Smooth muscle cell (in vitro differentiated cells): Measurements from ENCODE around the gene KY. TPM values are rescaled to one million over a fixed set of nuclear protein-coding genes. Genes with fewer than 3 reads are reported as not detected.

Source experiments
- DNase-seq: peaks from one replicate; lab custom pipeline; 2025; ENCODE audit not compliant: unreplicated experiment; lab: John Stamatoyannopoulos, UW
- H2AFZ ChIP-seq: fragments of 200-600 bp; sonication (generic); 2 replicates; pipeline ENCODE4 v1.6.0; 2016; ENCODE audit warnings: antibody characterized with exemption, low read depth, mild to moderate bottlenecking
- H3F3A ChIP-seq: fragments of 200-600 bp; sonication (generic); 2 replicates; pipeline ENCODE4 v1.6.0; 2017; ENCODE audit warnings: antibody characterized with exemption, low read depth
- H3K27ac ChIP-seq: fragments of 200-600 bp; sonication (generic); 2 replicates; pipeline ENCODE4 v1.5.1; 2016; ENCODE audit warnings: low read depth, mild to moderate bottlenecking
- H3K27me3 ChIP-seq: fragments of 200-600 bp; sonication (generic); 2 replicates; pipeline ENCODE4 v1.6.1; 2016; ENCODE audit warnings: low read depth, mild to moderate bottlenecking
- H3K36me3 ChIP-seq: fragments of 200-600 bp; sonication (generic); 2 replicates; pipeline ENCODE4 v1.5.1; 2016; ENCODE audit warnings: low read depth
- H3K4me1 ChIP-seq: fragments of 200-600 bp; sonication (generic); 2 replicates; pipeline ENCODE4 v1.5.1; 2016; ENCODE audit warnings: low read depth
- H3K4me2 ChIP-seq: fragments of 200-600 bp; sonication (generic); 2 replicates; pipeline ENCODE4 v1.6.0; 2016; ENCODE audit warnings: mild to moderate bottlenecking
- H3K4me3 ChIP-seq: fragments of 200-600 bp; sonication (generic); 2 replicates; pipeline ENCODE4 v1.5.1; 2016; ENCODE audit warnings: mild to moderate bottlenecking
- H3K79me2 ChIP-seq: fragments of 200-600 bp; sonication (generic); 2 replicates; pipeline ENCODE4 v1.6.0; 2016; ENCODE audit warnings: low read depth, mild to moderate bottlenecking
- H3K9ac ChIP-seq: fragments of 200-600 bp; sonication (generic); 2 replicates; pipeline ENCODE4 v1.6.0; 2016; ENCODE audit warnings: low read depth
- H3K9me3 ChIP-seq: fragments of 200-600 bp; sonication (generic); replicated peaks from 2 replicates; pipeline ENCODE4 v1.5.1; 2016; ENCODE audit warnings: low read depth
- H4K20me1 ChIP-seq: fragments of 200-600 bp; sonication (generic); 2 replicates; pipeline ENCODE4 v1.6.0; 2016; ENCODE audit warnings: low read depth
- CTCF ChIP-seq: fragments of 200-600 bp; sonication (generic); IDR thresholded peaks from 2 replicates; pipeline ENCODE4 v1.5.1; 2017; ENCODE audit warnings: borderline replicate concordance, mild to moderate bottlenecking, antibody characterized with exemption; ENCODE audit not compliant: insufficient read depth, poor library complexity, severe bottlenecking
- WGBS: methylation state at CpG from one replicate; pipeline ENCODE4 v1.1.7; 2016; ENCODE audit warnings: low lambda C conversion rate; 5-methylcytosine and 5-hydroxymethylcytosine counted together
- polyA plus RNA-seq: library from polyadenylated mRNA; unstranded; fragments of >200 nt; fragmentation: Nextera tagmentation; extraction: Ambion mirVana; gene quantifications from 2 replicates; pipeline ENCODE4 v1.2.1, GENCODE V29; 2016
- total RNA-seq: library from RNA; depleted of rRNA; stranded (reverse); fragments of >200 nt; gene quantifications from 2 replicates; pipeline ENCODE4 v1.2.3, GENCODE V29; 2014

Gene KY
- total and polyA plus RNA-seq, 2 experiments from 2014 or later, result 0.07 to 0.09 TPM

GRCh38 chr3:134610432-134611385 lies 40.1 kb downstream of the KY start:
- peaks cover 7% of the 10 kb centered on the region for H3K27me3 ChIP-seq
- no peak overlapping the region for H3K9ac ChIP-seq
- H3K27ac ChIP-seq, result no peak overlapping the region
- WGBS, result 85% methylated on average over 11 of the region's 11 CpGs
- H4K20me1 ChIP-seq, result no peaks in the 10 kb centered on the region
- H3K9me3 ChIP-seq, result no peaks in the 10 kb centered on the region
- no peaks in the 10 kb centered on the region for H3K79me2 ChIP-seq
- no peak for TF ChIP-seq CTCF
- no peak overlapping the region for H3K4me2 ChIP-seq
- H3F3A ChIP-seq, result no peaks in the 10 kb centered on the region
- DNase-seq, result no peak
- no peaks in the 10 kb centered on the region for H3K36me3 ChIP-seq
- no peaks in the 10 kb centered on the region for H3K4me1 ChIP-seq
- no peak overlapping the region for H3K4me3 ChIP-seq
- no peak overlapping the region for H2AFZ ChIP-seq

GRCh38 chr3:134609821-134610431 lies 40.9 kb downstream of the KY start:
- DNase-seq, result no peak
- no peaks in the 10 kb centered on the region for H3K79me2 ChIP-seq
- no peaks in the 10 kb centered on the region for H3K4me1 ChIP-seq
- no peaks in the 10 kb centered on the region for H4K20me1 ChIP-seq
- H2AFZ ChIP-seq, result no peak overlapping the region
- no peak for TF ChIP-seq CTCF
- no peak overlapping the region for H3K9ac ChIP-seq
- no peaks in the 10 kb centered on the region for H3K36me3 ChIP-seq
- no peak overlapping the region for H3K4me2 ChIP-seq
- H3K27me3 ChIP-seq, result peaks cover 7% of the 10 kb centered on the region
- no peaks in the 10 kb centered on the region for H3K9me3 ChIP-seq
- H3F3A ChIP-seq, result no peaks in the 10 kb centered on the region
- no peak overlapping the region for H3K27ac ChIP-seq
- no peak overlapping the region for H3K4me3 ChIP-seq
- 83% methylated on average over 9 of the region's 10 CpGs for WGBS

- H3K9me3 ChIP-seq, result no peaks in the 10 kb centered on the region
- no peak overlapping the region for H3K4me2 ChIP-seq
- no peak overlapping the region for H2AFZ ChIP-seq
- TF ChIP-seq CTCF, result no peak
- 91% methylated on average over 10 of the region's 10 CpGs for WGBS
- H3F3A ChIP-seq, result no peaks in the 10 kb centered on the region
- no peaks in the 10 kb centered on the region for H3K36me3 ChIP-seq
- no peaks in the 10 kb centered on the region for H3K4me1 ChIP-seq
- H3K27me3 ChIP-seq, result peaks cover 7% of the 10 kb centered on the region
- H4K20me1 ChIP-seq, result no peaks in the 10 kb centered on the region
- H3K4me3 ChIP-seq, result no peak overlapping the region
- no peak for DNase-seq
- no peak overlapping the region for H3K9ac ChIP-seq
- no peaks in the 10 kb centered on the region for H3K79me2 ChIP-seq
- H3K27ac ChIP-seq, result no peak overlapping the region
Measured at GRCh38 chr3:134608771-134609435, 41.9 kb downstream of the KY start.
